ENCODE measurements around the gene IPCEF1. TPM values are rescaled to one million over a fixed set of nuclear protein-coding genes. Genes with fewer than 3 reads are reported as not detected.
"Not testable (repeated sequence)": the region's sequence is repeated elsewhere in the genome, so short reads cannot be mapped to it uniquely, and the experiment has no call there.

Gene IPCEF1
- total and polyA plus RNA-seq, 2 experiments from 2014 or later: 0.80 TPM; not detected in 1

GRCh38 chr6:154241581-154241980, 115.0 kb downstream of the IPCEF1 start:
- no peak for DNase-seq (ENCODE audit: low spot score)
- H3K27ac ChIP-seq: no peak overlapping the region
- no peaks in the 10 kb centered on the region for H4K20me1 ChIP-seq (ENCODE audit: insufficient read depth, poor library complexity, severe bottlenecking)
- H3K4me3 ChIP-seq: no peak overlapping the region
- H3K9me3 ChIP-seq (ENCODE audit: low read depth): no peaks in the 10 kb centered on the region
- TF ChIP-seq CTCF (IDR thresholded peaks at IDR 0.05; ENCODE audit: poor library complexity): no peak
- no peak for TF ChIP-seq EZH2 (IDR thresholded peaks at IDR 0.05; ENCODE audit: borderline replicate concordance)
- no peak for TF ChIP-seq EZH2phosphoT487 (IDR thresholded peaks at IDR 0.05; ENCODE audit: low read depth, severe bottlenecking, unreplicated experiment)
- H3K9me2 ChIP-seq (replicated peaks; ENCODE audit: insufficient read depth): no peaks in the 10 kb centered on the region
- H3K27me3 ChIP-seq: no peaks in the 10 kb centered on the region
- WGBS (ENCODE audit: low lambda C conversion rate, missing lambda C conversion rate): 89% methylated on average over 8 of the region's 8 CpGs
- H2AFZ ChIP-seq: no peak overlapping the region
- H3K4me1 ChIP-seq (ENCODE audit: insufficient read depth): no peaks in the 10 kb centered on the region
- no peaks in the 10 kb centered on the region for H3K79me2 ChIP-seq
- H3K36me3 ChIP-seq (replicated peaks; ENCODE audit: insufficient read depth, low read depth): no peaks in the 10 kb centered on the region
- no peak overlapping the region for H3K4me2 ChIP-seq

- not testable (repeated sequence) for H3K79me2 ChIP-seq; H3K27me3 ChIP-seq; DNase-seq (ENCODE audit: low spot score); H3K4me3 ChIP-seq; H3K27ac ChIP-seq; H3K9me3 ChIP-seq (ENCODE audit: low read depth); H4K20me1 ChIP-seq (ENCODE audit: insufficient read depth, poor library complexity, severe bottlenecking); H3K4me1 ChIP-seq (ENCODE audit: insufficient read depth); H3K36me3 ChIP-seq (replicated peaks; ENCODE audit: insufficient read depth, low read depth); H3K4me2 ChIP-seq; H2AFZ ChIP-seq; H3K9me2 ChIP-seq (replicated peaks; ENCODE audit: insufficient read depth)
- 98% methylated on average over 6 of the region's 11 CpGs for WGBS (ENCODE audit: low lambda C conversion rate, missing lambda C conversion rate)
Measured at GRCh38 chr6:154241061-154241460, 115.5 kb downstream of the IPCEF1 start.

- Histone ChIP-seq H3K4me3 (no peak overlapping the region), H3K4me2 (no peak overlapping the region), H3K4me1 (ENCODE audit: insufficient read depth) (no peaks in the 10 kb centered on the region), H3K27ac (no peak overlapping the region), H4K20me1 (ENCODE audit: insufficient read depth, poor library complexity, severe bottlenecking) (no peaks in the 10 kb centered on the region), H2AFZ (no peak overlapping the region), H3K27me3 (no peaks in the 10 kb centered on the region), H3K9me3 (ENCODE audit: low read depth) (no peaks in the 10 kb centered on the region), H3K9me2 (replicated peaks; ENCODE audit: insufficient read depth) (no peaks in the 10 kb centered on the region), H3K79me2 (no peaks in the 10 kb centered on the region), H3K36me3 (replicated peaks; ENCODE audit: insufficient read depth, low read depth) (no peaks in the 10 kb centered on the region)
- no peak for DNase-seq (ENCODE audit: low spot score)
- TF ChIP-seq EZH2phosphoT487 (IDR thresholded peaks at IDR 0.05; ENCODE audit: low read depth, severe bottlenecking, unreplicated experiment) (no peak), EZH2 (IDR thresholded peaks at IDR 0.05; ENCODE audit: borderline replicate concordance) (no peak), CTCF (IDR thresholded peaks at IDR 0.05; ENCODE audit: poor library complexity) (no peak)
- 96% methylated on average over 7 of the region's 7 CpGs for WGBS (ENCODE audit: low lambda C conversion rate, missing lambda C conversion rate)
Measured at GRCh38 chr6:154239392-154239791, 117.2 kb downstream of the IPCEF1 start.

GRCh38 chr6:154238831-154239230, 117.8 kb downstream of the IPCEF1 start:
- no peaks in the 10 kb centered on the region for H4K20me1 ChIP-seq (ENCODE audit: insufficient read depth, poor library complexity, severe bottlenecking)
- DNase-seq (ENCODE audit: low spot score): no peak
- H3K9me3 ChIP-seq (ENCODE audit: low read depth): no peaks in the 10 kb centered on the region
- H3K4me2 ChIP-seq: no peak overlapping the region
- no peaks in the 10 kb centered on the region for H3K9me2 ChIP-seq (replicated peaks; ENCODE audit: insufficient read depth)
- no peak overlapping the region for H3K27ac ChIP-seq
- no peaks in the 10 kb centered on the region for H3K36me3 ChIP-seq (replicated peaks; ENCODE audit: insufficient read depth, low read depth)
- H2AFZ ChIP-seq: no peak overlapping the region
- no peaks in the 10 kb centered on the region for H3K4me1 ChIP-seq (ENCODE audit: insufficient read depth)
- H3K4me3 ChIP-seq: no peak overlapping the region
- 95% methylated on average over 2 of the region's 2 CpGs for WGBS (ENCODE audit: low lambda C conversion rate, missing lambda C conversion rate)
- no peak for TF ChIP-seq EZH2phosphoT487 (IDR thresholded peaks at IDR 0.05; ENCODE audit: low read depth, severe bottlenecking, unreplicated experiment)
- no peak for TF ChIP-seq EZH2 (IDR thresholded peaks at IDR 0.05; ENCODE audit: borderline replicate concordance)
- TF ChIP-seq CTCF (IDR thresholded peaks at IDR 0.05; ENCODE audit: poor library complexity): no peak
- no peaks in the 10 kb centered on the region for H3K27me3 ChIP-seq
- H3K79me2 ChIP-seq: no peaks in the 10 kb centered on the region
